NCI-H2196 treated with DMSO at 0.1 percent for 48 hours (cell line): ENCODE data around the gene HIRA.

Source experiments
- DNase-seq: peaks from one replicate; lab custom pipeline; 2025; ENCODE audit not compliant: unreplicated experiment; lab: John Stamatoyannopoulos, UW

The HIRA gene

GRCh38 chr22:19287889-19288288 lies 143.6 kb downstream of the HIRA start:
- no peak for DNase-seq

GRCh38 chr22:19287076-19287707 lies 144.3 kb downstream of the HIRA start:
- DNase-seq, result peak; percentile 95

- no peak for DNase-seq
These were observed 145.7 kb downstream of the HIRA start for GRCh38 chr22:19285831-19286230.
